ENCODE results near the gene PAGR1.

DNA sequence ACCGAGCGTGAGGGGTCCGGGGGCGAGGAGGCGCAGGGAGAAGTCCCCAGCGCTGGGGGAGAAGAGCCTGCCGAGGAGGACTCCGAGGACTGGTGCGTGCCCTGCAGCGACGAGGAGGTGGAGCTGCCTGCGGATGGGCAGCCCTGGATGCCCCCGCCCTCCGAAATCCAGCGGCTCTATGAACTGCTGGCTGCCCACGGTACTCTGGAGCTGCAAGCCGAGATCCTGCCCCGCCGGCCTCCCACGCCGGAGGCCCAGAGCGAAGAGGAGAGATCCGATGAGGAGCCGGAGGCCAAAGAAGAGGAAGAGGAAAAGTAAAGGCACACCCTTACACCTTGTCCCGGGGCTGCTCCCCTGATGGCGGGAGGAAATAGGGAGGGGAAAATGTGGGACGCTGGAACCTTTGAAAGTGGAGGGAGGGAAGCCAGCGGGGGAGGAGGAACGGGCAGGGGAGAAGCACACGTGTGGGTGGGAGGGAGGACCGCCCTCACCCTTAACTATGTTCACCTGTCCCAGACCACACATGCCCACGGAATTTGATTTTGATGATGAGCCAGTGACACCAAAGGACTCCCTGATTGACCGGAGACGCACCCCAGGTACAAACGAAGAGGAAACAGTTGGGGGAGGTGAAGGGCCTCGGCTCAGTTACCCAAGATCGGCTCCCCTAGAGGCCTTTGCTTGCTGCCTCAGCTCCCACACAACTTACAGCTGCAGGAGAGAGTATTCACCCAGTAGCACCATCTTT lies 916 bp downstream of the PAGR1 start:
- TF ChIP-seq POLR2A (IDR thresholded peaks at IDR 0.05; ENCODE audit: low read length), result no peak
- no peak for TF ChIP-seq GATA1 (IDR thresholded peaks at IDR 0.05; ENCODE audit: low read depth, low read length)

All from erythroblast (primary cell).